Measurements from ENCODE around the gene RPUSD4. TPM values are rescaled to one million over a fixed set of nuclear protein-coding genes. Genes with fewer than 3 reads are reported as not detected.

Gene RPUSD4
- total RNA-seq, 1 experiment from 2014 or later, result 19.0 TPM

DNA sequence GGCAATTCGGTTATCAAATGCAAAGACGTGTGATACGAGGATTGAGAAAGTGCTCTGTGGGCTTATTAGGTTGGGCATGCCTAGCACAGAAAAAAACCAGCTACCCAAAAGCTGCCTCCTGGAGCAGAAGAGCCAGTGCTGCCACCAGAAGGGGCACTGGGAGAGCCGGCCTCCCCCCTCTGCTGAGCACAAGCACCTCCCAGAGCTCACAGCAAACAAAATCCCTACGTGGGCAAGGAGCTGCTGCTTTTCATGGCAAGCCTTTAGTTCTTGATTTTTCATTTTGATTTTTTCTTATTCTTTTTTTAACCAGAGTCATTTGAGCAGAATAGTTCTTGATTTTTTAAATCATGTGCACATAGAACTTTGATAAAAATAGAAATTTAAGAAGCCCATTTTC, 12.8 kb downstream of the RPUSD4 start:
- Mint-ChIP-seq H3K4me3 (ENCODE audit: low read depth, unreplicated experiment) (no peak overlapping the region), H3K4me1 (ENCODE audit: low read depth, unreplicated experiment) (no peaks in the 10 kb centered on the region), H3K27me3 (ENCODE audit: unreplicated experiment) (no peaks in the 10 kb centered on the region), H3K36me3 (ENCODE audit: insufficient read depth, unreplicated experiment) (peaks cover 33% of the 10 kb centered on the region), H3K9me3 (ENCODE audit: low read depth, unreplicated experiment) (peaks cover 6% of the 10 kb centered on the region), H3K27ac (ENCODE audit: unreplicated experiment) (no peak overlapping the region)
- no peak for DNase-seq
- intact Hi-C loops (cut with micrococcal nuclease; ENCODE audit: unreplicated experiment), result no loop called here
- CTCF ChIA-PET, result interaction anchor here (1.3 kb wide), 1 partner anchor 14 kb away, joined by 5 read pairs; the partner anchor contains the start of gene FAM118B
- BruUV-seq (replicated peaks), result no TSS peak
- TF ChIP-seq, protein P1, sequence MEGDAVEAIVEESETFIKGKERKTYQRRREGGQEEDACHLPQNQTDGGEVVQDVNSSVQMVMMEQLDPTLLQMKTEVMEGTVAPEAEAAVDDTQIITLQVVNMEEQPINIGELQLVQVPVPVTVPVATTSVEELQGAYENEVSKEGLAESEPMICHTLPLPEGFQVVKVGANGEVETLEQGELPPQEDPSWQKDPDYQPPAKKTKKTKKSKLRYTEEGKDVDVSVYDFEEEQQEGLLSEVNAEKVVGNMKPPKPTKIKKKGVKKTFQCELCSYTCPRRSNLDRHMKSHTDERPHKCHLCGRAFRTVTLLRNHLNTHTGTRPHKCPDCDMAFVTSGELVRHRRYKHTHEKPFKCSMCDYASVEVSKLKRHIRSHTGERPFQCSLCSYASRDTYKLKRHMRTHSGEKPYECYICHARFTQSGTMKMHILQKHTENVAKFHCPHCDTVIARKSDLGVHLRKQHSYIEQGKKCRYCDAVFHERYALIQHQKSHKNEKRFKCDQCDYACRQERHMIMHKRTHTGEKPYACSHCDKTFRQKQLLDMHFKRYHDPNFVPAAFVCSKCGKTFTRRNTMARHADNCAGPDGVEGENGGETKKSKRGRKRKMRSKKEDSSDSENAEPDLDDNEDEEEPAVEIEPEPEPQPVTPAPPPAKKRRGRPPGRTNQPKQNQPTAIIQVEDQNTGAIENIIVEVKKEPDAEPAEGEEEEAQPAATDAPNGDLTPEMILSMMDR (IDR thresholded peaks at IDR 0.05; ENCODE audit: unreplicated experiment), result no peak

DNA sequence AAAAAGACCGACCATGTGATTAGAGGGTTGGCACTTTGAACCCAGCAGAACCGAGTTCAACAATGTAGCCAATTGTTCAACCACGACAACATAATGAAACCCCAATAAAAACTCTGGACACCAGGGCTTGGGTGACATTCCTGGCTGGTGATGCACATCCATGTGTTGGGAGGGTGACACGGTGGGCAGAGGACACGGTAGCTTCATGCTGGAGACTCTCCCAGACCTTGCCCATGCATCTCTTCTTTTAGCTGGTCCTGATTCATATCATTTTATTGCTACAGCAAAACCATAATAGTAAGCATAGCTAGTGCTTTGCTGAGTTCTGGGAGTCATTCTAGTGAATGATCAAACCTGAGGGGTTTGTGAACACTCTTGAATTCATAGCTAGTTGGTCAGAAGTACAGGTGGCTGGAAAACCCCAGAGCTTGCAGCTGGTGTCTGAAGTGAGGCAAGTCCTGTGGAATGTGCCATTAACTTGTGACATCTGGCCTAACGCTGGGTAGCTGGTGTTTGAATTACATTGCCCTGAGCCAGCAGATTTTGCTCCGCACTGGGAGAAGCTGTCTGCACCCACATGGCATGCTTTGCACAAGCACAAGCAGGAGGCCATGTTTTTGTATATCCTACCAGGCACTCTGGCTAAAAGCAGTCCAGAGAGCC, 14.0 kb downstream of the RPUSD4 start:
- TF ChIP-seq, protein P1 (IDR thresholded peaks at IDR 0.05; ENCODE audit: unreplicated experiment), result no peak
- Mint-ChIP-seq H3K27ac (ENCODE audit: unreplicated experiment) (no peak overlapping the region), H3K4me1 (ENCODE audit: low read depth, unreplicated experiment) (no peaks in the 10 kb centered on the region), H3K4me3 (ENCODE audit: low read depth, unreplicated experiment) (no peak overlapping the region), H3K27me3 (ENCODE audit: unreplicated experiment) (no peaks in the 10 kb centered on the region), H3K9me3 (ENCODE audit: low read depth, unreplicated experiment) (peaks cover 6% of the 10 kb centered on the region), H3K36me3 (ENCODE audit: insufficient read depth, unreplicated experiment) (peaks cover 33% of the 10 kb centered on the region)
- DNase-seq, result no peak
- BruUV-seq (replicated peaks), result no TSS peak
- intact Hi-C loops (cut with micrococcal nuclease; ENCODE audit: unreplicated experiment), result no loop called here
- CTCF ChIA-PET, result interaction anchor here (0.5 to 1.3 kb wide), 2 partner anchors 15 to 27 kb away, joined by 3 to 5 read pairs; partner anchors contain the start of gene FAM118B

DNA sequence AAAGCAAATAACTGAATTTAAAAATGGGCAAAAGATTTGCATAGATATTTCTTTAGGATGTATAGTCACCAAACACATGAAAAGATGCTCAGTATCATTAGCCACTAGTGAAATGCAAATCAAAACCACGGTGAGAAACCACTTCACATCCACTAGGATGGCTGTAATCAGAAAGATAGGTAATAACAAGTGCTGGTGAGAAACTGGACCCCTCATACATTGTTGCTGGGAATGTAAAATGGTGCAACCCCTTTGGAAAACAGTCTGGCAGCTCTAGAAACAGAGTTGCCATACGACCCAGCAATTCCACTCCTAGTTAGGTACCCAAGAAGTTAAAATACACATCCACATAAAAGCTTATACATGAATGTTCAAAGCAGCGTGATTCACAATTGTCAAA, 16.3 kb downstream of the RPUSD4 start:
- TF ChIP-seq, protein P1 (IDR thresholded peaks at IDR 0.05; ENCODE audit: unreplicated experiment), result no peak
- no TSS peak for BruUV-seq (replicated peaks)
- no peaks in the 10 kb centered on the region for H3K4me1 Mint-ChIP-seq (ENCODE audit: low read depth, unreplicated experiment)
- H3K36me3 Mint-ChIP-seq (ENCODE audit: insufficient read depth, unreplicated experiment), result peaks cover 35% of the 10 kb centered on the region
- CTCF ChIA-PET, result no interaction called here
- no peak overlapping the region for H3K4me3 Mint-ChIP-seq (ENCODE audit: low read depth, unreplicated experiment)
- H3K27me3 Mint-ChIP-seq (ENCODE audit: unreplicated experiment), result no peaks in the 10 kb centered on the region
- no peak for DNase-seq
- peaks cover 6% of the 10 kb centered on the region for H3K9me3 Mint-ChIP-seq (ENCODE audit: low read depth, unreplicated experiment)
- intact Hi-C loops (cut with micrococcal nuclease; ENCODE audit: unreplicated experiment), result no loop called here
- H3K27ac Mint-ChIP-seq (ENCODE audit: unreplicated experiment), result no peak overlapping the region

GRCh38 chr11:126194121-126194543, 17.3 kb downstream of the RPUSD4 start:
- intact Hi-C loops (cut with micrococcal nuclease; ENCODE audit: unreplicated experiment), result loop anchor here (1.0 to 5.0 kb wide), 2 partner anchors 132 to 271 kb away; partner anchors contain the start of gene CDON
- Mint-ChIP-seq H3K36me3 (ENCODE audit: insufficient read depth, unreplicated experiment) (peaks cover 35% of the 10 kb centered on the region), H3K27ac (ENCODE audit: unreplicated experiment) (no peak overlapping the region), H3K4me1 (ENCODE audit: low read depth, unreplicated experiment) (no peaks in the 10 kb centered on the region), H3K9me3 (ENCODE audit: low read depth, unreplicated experiment) (peaks cover 6% of the 10 kb centered on the region), H3K4me3 (ENCODE audit: low read depth, unreplicated experiment) (no peak overlapping the region), H3K27me3 (ENCODE audit: unreplicated experiment) (no peaks in the 10 kb centered on the region)
- CTCF ChIA-PET, result interaction anchor here (1.0 to 1.5 kb wide), 6 partner anchors 62 to 291 kb away, joined by 3 to 7 read pairs (median 4); no protein-coding TSS in a partner anchor
- DNase-seq, result peak; percentile 37
- TF ChIP-seq, protein P1 (IDR thresholded peaks at IDR 0.05; ENCODE audit: unreplicated experiment), result peak; percentile 38
- no TSS peak for BruUV-seq (replicated peaks)
